Inflammatory macrophage treated with lipopolysaccharide for 4 hours (primary cell): ENCODE data around the gene MTREX.

Experiments
- DNase-seq: peaks from one replicate; pipeline ENCODE4 v3.0.0-alpha.2; 2020

MTREX gene

DNA sequence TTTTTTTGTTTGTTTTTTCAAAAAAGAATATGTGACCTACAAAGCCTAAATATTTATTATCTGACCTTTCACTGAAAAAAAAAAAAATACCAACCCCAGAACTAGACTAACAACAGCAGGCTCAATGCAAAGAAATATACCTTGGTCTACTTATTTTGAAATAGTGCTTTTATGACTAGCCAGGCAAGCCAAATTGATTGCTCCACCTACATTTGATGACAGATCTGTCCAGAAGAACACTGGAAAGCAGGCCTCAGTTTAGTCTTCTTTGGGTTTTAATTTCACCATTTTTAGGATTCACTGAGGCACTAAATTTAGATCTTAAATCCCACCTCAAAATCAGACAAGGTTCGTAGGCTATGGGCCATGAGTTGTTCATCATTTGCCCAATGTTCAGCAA lies 129.7 kb downstream of the MTREX start:
- DNase-seq: no peak

DNA sequence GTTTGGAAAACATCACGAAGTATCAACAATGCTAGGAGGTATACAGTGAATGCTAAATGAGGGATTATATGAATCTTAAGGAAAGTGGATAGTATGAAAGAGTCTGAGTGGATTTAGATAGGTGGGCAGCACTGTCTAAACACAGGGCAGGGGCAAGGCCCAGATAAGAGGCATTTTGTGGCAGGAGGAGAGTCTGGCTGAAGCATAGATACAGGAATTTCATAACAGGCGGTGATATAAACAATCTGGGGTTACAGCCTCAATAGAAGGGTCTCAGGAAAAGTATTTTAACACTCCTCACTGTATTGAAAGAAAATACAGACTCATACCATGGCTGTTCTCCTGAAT lies 130.0 kb downstream of the MTREX start:
- no peak for DNase-seq

DNA sequence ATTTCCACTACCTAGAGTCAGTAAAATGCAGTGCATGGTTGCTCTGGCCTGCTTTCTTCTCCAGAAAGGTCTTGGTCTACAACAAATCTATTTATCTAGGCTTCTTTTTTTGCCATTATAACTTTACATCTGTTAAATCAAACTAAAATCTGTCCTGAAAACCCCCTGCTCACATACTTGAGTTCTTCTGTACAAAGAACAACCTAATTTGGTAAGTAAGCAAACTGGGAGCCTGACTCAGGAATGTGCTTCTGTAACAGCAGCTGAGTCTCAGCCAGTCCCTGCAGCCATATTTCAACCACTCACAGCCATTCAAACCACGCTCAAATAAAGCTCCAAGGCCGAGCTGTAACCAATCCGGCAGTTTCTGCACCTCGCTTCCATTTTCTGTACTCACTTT lies 131.2 kb downstream of the MTREX start:
- DNase-seq: no peak

DNA sequence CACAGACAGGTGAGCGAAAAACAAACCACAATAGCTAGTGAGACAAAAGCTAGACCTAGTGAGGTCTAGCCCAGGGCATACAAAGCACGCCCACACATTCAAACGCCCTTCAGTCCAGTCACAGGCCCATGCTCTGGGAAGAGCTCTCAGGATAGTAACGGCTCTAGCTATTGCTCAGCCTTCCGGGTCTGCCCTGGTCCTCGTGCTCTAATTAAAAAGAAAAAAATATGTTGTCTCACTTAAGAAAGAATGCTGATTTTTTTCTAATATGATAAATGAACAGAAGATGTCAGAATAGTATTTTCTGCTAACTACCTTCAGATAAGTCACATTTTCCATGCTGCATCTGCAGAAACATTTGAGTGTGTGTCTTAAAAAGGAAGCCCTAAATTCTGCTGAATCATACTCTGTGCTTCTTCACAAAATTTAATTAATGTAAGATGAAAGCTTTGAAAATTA lies 132.4 kb downstream of the MTREX start:
- peak; percentile 4 for DNase-seq

DNA sequence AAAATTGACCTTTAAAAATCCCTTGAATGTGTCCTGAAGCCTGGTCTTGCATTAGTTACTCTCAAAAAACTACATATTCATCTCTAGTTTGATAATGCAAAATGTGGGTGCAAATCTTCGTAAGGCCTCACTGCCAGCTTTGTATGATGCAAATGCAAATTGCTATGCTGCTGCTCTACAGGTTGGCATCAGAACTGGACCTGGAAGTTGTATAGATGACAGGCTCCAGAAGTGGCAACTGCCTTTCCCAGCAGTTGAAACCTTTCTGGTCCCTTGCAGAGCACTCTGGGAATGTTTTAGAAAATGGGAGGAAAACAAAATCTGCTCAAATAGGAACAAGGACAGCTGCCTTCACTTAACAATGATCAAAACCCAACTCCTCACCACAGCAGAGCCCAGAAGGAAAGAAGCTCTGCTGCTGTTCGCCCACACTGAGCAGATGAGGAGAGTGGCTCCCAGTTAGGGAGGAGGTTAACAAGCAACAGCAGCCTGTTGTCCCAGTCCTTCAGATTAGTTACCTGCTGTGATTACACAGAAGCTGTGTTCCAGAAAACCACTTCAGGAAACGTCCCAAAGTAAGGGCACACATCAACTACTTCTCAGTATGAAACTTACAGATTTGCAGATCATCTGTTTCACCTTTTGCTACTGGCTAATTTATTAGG lies 133.4 kb downstream of the MTREX start:
- DNase-seq: no peak

DNA sequence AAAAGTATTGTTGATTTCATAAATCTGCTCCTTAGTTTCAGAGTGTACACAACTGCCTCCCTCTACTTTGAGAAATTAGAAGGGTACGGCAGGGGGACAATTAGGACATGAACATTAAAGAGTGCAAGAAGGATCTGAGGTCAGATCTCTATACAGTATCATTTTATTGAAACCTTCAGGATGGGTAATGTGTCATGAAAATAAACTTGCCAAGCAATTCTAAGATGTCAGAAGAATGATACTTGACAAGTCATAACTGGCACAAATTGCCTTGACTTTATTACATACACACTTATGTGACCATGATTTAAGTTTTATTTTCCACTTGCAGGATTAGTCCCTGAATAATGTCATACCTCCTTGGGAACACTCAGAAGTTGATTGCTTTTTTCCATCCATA lies 134.2 kb downstream of the MTREX start:
- DNase-seq: no peak

DNA sequence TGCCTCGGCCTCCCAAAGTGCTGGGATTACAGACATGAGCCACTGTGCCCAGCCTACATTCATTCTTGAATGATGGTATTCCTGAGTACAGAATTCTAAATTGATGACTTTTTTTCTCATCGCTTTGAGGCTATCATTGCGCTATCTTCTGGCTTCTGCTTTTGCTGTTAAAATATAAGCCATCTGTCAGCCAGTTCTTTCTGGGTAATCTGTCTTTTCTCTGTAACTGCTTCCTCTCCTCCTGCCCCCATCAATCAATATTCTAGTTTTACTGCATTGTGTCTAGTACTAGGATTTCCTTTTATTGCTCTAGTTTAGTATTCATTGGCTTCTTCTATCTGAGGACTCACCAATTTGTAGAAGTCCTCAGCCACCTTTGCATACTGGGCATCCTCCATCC lies 138.0 kb downstream of the MTREX start:
- no peak for DNase-seq

DNA sequence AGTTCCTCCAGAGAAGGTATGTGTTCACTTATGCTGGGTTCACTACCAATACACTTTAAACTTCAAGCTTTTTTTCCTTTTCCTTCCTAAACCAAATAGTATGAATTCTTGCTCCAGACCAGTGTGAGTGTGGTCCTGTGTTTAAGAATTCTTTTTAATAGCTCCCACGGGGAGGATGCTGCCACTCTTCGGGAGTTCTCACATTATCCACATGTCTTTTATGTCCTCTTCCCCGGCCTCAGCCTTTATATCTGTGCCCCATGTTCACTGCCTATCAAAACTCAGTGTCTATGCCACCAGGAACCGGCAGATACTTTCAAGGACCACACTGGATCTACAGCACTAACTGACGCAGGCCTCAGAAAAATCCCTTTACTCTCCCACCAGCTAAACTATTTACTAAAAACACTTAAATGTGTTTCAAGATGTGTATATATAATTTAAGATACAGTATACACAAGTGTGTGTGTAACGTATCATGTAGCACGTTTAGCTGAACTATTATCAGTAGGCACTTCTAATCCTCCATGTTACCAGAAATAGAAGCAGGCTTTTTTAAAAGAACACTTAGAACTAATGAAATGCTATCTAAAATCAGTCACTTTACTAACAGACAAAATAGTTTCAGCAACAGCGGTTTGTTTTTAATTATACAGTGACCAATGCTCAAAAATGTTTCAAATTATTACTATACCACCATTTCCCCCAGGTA lies 139.0 kb downstream of the MTREX start:
- DNase-seq: no peak

DNA sequence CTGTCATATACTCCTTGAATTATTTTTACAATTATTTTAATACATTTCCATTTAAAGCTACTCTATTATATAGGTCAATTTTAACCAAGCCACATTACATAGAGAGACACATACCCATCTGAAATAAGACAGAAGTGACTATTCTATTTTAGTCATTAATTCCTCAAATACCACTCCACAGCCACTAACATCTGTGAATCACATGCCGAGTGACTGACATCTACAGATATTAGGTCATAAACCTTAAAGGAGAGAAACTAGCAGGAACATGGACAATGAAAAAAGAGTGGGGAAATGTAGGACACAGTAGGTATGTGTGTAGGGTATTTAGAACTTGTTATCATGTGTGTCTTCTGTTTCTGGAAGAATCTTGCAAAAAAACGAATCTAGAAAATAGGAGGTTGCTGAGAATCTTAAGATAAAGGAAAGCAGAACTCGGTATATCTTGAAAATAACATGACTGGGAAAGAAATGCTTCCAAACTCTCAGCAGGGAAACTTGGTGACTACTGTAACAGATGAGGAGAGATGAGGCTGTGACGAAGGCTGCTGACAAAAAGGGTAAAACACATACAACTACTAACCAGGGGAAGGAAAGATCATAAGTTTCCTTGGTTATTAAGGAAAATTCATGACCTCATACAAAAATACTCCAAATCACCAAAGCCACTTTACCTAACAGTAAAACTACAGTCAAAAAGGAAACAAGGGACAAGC lies 142.4 kb downstream of the MTREX start:
- peak; percentile 19 for DNase-seq

DNA sequence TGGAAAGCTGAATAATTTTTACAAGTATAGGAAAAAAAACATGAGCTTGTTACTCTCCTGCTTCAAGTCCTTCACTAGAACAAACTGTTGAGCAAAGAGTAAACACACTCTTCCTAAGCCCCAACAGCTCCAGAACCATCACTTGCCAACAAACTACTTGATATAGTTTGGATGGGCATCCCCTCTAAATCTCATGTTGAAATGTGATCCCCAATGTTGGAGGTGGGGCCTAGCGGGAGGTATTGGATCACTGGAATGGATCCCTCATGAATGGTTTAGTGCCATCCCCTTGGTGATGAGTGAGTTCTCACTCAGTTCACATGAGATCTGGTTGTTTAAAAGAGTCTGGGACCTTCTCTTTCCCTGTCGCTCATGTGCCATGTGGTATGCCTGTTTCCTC lies 144.2 kb downstream of the MTREX start:
- no peak for DNase-seq

DNA sequence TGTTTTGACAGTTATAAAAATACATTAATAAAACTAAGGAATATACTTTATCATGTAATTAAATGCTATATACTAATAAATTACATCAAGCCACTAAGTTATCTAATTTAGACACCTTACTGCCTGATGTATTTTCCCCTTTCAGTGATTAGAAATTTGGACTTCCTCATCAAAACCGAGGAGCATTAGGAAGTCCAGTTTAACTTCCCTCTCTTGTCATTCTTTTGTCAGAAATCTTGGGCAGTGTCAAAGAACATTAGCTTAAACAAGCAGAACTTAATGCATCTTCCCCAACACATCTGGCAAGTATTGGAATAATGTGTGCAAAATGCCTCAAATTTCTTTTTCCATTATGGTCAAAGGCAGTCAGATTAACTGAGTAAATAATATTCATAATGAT lies 145.4 kb downstream of the MTREX start:
- DNase-seq: peak; percentile 15

DNA sequence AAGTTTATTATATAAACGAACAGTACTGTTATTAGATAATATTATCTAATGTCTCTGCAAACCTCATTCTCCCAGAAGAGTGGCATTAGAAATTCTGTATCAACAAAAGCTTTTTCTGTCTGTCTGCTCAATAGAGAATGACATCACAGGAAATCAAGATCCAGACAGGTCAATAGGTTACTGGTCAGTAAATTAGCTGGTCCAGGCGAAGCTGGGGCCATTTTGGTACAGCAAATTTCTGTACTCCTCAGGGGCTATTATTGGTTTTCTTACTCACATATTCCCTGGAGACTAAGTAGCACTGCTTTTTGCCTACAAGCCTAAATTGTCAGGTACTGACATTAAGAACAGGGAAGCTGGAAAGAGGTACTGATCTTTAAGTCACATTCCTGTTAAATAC lies 146.5 kb downstream of the MTREX start:
- DNase-seq: no peak

DNA sequence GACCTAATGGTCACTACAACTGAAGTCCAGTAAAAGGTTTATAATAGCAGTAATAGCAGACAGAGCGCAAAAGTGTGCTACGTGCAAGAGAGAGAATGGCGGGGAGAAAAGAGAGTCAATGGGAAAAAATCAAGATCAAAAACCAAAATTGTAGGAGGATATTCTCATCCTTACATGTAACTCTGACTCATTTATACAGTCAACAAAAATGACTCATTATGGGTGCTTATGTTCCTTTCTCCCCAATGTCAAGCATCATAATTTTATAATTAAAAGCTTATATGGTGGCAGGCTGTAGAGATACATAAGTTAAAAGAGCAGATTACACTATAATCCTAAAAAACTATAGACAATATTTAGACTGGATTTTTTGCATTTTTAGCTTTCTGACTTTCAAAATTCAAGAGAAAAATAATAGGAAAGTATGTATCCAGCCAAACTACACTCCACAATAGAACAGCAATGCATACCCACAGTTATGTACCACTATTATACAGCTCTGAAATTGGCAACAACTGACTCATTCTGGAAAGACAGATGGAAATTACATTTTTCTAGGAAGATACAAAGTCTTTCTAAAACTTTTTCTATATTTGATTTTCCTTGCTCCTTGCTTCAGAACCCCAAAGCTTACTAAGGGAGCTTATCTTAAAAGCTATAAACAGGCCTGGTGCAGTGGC lies 148.6 kb downstream of the MTREX start:
- DNase-seq: peak; percentile 1

DNA sequence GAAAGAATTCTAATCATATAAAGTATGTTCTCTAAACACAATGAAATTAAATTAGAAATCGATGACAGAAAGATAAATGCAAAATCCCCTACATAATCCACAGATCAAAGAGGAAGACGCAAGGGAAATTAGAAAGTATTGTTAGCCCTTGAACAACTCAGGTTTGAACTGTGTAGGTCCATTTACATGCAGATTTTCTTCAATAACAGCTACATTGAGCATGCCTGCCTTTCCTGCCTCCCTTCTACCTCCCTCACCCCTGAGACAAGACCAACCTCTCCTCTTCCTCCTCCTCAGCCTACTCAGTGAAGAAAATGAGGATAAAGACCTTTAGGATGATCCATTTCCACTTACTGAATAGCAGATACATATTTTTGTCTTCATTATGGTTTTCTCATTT lies 151.8 kb downstream of the MTREX start:
- DNase-seq: no peak

DNA sequence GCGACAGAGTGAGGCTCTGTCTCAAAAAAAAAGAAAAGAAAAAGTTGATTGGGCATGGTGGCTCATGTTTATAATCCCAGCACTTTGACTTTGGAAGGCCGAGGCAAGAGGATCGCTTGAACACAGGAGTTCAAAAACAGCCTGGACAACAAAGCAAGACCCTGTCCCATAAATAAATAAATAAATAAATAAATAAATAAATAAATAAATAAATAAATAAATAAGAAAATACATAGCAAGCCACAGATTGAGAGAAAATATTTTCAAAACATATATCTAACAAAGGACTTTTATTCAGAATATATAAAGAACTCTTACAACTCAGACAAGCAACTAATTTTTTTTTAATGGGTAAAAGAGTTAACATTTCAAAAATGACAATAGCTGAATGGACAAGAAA lies 155.8 kb downstream of the MTREX start:
- DNase-seq: no peak

DNA sequence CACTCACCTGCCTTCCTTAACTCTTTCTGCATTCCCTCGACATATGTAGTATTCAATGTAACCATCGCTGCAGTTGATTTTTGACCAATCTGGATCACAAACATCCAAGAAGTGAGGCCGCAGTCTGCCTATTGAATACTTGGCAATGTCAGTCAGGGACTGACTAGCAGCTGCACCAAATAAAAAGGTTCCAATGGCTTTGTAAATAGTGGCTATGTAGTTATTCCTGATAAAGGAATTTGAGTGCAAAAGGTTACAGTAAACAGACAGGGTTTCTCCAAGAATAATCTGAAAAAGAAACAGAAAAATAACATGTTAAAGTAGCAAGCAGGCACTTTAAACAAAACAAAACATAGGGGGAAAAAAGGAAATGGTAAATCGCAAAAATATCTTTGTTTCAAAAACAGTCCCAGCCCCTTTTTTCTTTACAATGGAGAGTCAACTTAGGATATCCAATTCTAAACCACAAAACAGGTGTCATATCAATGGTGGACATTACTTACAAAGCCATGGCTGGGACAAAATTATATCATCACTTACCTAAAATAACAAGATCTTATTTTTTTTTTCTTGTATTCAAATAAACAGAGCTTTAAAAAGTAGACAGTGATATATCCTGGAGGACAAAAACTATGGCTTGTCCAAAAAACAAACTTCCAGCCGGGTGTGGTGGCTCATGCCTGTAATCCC lies 160.2 kb downstream of the MTREX start:
- DNase-seq: no peak

DNA sequence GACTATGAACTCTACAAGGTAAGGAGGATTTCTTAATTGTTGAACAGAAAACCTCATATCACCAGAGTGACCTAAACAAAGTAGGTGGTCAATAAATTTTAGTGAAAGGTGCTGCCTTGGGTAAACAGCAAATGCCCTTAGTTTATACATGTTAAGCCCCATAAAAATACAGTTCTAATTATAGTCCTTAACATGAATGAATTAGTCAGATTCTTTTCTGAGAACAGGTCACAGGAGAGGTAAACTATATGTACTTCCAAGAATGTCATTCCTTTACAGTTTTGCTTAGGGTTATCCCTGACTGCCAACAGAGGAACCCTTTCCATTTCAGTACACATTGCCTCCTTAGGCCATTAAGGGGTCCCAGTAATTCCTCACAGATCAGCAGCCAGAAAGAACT lies 162.1 kb downstream of the MTREX start:
- no peak for DNase-seq

DNA sequence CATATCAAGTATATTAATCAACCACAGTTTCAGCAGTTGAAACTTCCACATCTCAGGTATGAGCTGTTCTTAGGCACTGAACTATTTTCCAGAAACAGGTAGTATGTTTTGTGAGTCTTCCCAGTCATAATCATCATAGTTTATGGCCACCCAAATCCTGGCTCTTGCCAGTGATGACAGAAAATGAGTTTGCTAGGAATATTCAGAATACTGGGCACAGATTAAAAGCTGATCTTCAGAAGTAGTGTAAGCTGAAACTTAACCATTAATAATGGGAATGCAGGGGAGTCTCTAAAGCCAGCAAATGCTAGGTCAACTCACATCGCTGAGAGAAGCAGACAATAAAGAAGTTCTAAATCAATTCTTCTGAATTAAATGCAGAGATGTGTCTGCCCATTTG lies 162.5 kb downstream of the MTREX start:
- DNase-seq: no peak

DNA sequence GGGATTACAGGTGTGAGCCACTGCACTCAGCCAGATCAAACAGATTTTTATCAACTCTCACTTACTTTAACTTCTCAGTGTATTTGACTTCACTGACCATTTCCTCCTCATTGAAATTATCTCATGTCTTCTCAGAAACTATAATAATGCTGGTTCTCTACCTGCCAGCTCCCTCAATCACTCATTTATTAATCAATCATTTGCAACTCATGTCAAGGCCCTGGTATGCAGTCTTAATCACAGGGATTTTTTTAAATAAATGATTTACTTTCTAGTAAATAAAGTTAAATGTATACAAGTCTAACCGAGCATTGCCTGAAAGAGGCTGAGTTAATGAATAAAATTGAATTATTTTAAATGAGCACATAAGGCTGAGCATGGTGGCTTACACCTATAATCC lies 163.7 kb downstream of the MTREX start:
- DNase-seq: no peak

DNA sequence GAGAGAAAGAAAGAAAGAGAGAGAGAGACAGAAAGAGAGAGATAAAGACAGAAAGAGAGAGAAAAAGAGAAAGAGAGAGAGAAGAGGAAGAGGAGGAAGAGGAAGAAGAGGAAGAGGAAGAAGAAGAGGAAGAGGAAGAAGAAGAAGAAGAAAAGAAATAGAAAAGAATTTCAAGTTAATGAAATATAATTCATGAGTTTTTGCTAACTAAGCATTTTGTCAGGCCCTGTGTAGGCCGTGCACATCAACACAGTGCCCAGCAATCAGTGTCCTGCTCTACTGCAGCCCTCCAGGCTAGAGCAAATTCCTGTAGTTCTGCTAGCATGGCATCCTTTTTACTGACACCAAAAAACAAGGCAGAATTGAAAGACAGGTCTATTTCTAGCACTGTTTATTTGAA lies 164.9 kb downstream of the MTREX start:
- no peak for DNase-seq
